Transverse colon (tissue), 4 donors: ENCODE data around the gene MED17. TPM values are rescaled to one million over a fixed set of nuclear protein-coding genes. Genes with fewer than 3 reads are reported as not detected.

Source experiments
- DNase-seq: peaks from one replicate; pipeline ENCODE4 v3.0.0-alpha.2; 2019
- H3K27ac ChIP-seq, 4 donors: fragments of 200-600 bp; sonication (generic); 2 replicates each; pipeline ENCODE4 v1.5.1; 2016 to 2018; ENCODE audit warnings: inconsistent platforms in 4 of 4
- H3K27me3 ChIP-seq: fragments of 200-600 bp; sonication (generic); 2 replicates; pipeline ENCODE4 v1.5.1; 2017; ENCODE audit warnings: inconsistent platforms
- H3K36me3 ChIP-seq, 4 donors: fragments of 200-600 bp; sonication (generic); 2 replicates each; pipeline ENCODE4 v1.5.1; 2017 to 2019; ENCODE audit warnings: inconsistent platforms in 4 of 4
- H3K4me1 ChIP-seq, 4 donors: fragments of 200-600 bp; sonication (generic); 2 replicates each; pipeline ENCODE4 v1.5.1; 2017 to 2020; ENCODE audit warnings: inconsistent platforms in 4 of 4
- H3K4me3 ChIP-seq, 4 donors: fragments of 200-600 bp; sonication (generic); 1 replicate in 1 of 4; 2 replicates in 3 of 4; pipeline versions ENCODE4 v1.5.1 to v1.6.1; 2017 to 2019; ENCODE audit warnings: inconsistent platforms in 4 of 4
- H3K9me3 ChIP-seq, 2 donors: fragments of 200-600 bp; sonication (generic); 2 replicates each; pipeline ENCODE4 v1.5.1; 2017 to 2019; ENCODE audit warnings: inconsistent platforms in 2 of 2
- EP300 ChIP-seq: sonication (generic); formaldehyde crosslinking; IDR thresholded peaks from one replicate; pipeline ENCODE4 v1.6.1; 2017; ENCODE audit warnings: antibody characterized with exemption, low read depth
- POLR2A ChIP-seq: fragments of 450-650 bp; IDR thresholded peaks from one replicate; pipeline ENCODE4 v1.6.1; 2016; ENCODE audit warnings: antibody characterized with exemption, mild to moderate bottlenecking, moderate library complexity
- POLR2AphosphoS5 ChIP-seq, 3 donors: sonication (generic); formaldehyde crosslinking; IDR thresholded peaks; one replicate each; pipeline ENCODE4 v1.6.1; 2016; ENCODE audit warnings: antibody characterized with exemption in 3 of 3
- WGBS, 2 donors: methylation state at CpG; one replicate each; pipeline ENCODE4 v1.1.5; 2018; ENCODE audit warnings: low coverage in 1 of 2; 5-methylcytosine and 5-hydroxymethylcytosine counted together
- in situ Hi-C, 4 donors: fragments of 200-750 bp; cut with MboI; loops; one replicate each; pipeline versions ENCODE4 v1.15.0 to v1.15.1; 2017; ENCODE audit warnings: low sequenced_read_pairs in 3 of 4, low pct_ligation_motif_present in 1 of 4, low pct_unique_long_range_greater_than_20kb in 1 of 4
- intact Hi-C: fragments of 100-400 bp; cut with DNase I; formaldehyde crosslinking; loops from one replicate; pipeline ENCODE4 v1.15.1; 2023; ENCODE audit warnings: low total_unique reads
- total RNA-seq, 4 donors: library from RNA; depleted of rRNA; stranded (reverse); fragments of >200 nt; gene quantifications; one replicate each; pipeline ENCODE4 v1.1.0, GENCODE V29; 2016
- TF ChIP-seq, protein P1 (sequence below), 5 experiments: fragments of 200-600 bp in 3 of 5; fragments of 450-650 bp in 2 of 5; sonication (generic) in 3 of 5; IDR thresholded peaks; 1 replicate in 2 of 5; 2 replicates in 3 of 5; pipeline ENCODE4 v1.5.1; 2016 to 2017; ENCODE audit warnings: antibody characterized with exemption in 5 of 5, inconsistent platforms in 3 of 5, mild to moderate bottlenecking in 2 of 5, moderate library complexity in 1 of 5

The MED17 gene
- total RNA-seq, 4 donors from 2014 or later, result 17.1 to 29.1 (median 25.1) TPM

DNA sequence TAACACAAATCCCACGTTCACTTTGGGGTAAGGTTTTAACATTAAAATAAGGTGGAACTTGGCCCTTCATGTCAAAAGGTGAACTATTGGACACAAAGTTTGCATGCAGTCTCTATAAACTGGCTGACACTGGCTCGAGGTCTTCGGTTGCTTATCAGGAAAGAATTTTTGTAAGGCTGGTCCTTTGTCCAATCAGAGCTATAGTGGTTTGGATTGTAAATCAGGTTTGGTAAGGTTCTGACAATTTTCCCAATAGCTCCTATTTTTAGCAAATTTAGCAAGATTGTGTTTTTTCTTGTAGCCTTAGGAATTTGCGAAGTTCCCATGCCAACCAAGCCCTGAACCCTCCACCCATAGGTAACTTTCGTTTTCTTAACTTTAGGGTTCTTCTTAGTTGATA lies 17.6 kb upstream of the MED17 start:
- no peak overlapping the region for H3K27ac ChIP-seq
- no peaks in the 10 kb centered on the region for H3K27me3 ChIP-seq
- no peak for DNase-seq
- intact Hi-C loops, result no loop called here
- no peaks in the 10 kb centered on the region for H3K9me3 ChIP-seq
- 68 to 91% methylated on average over 4 to 5 of the region's 5 CpGs for WGBS, 2 donors
- in situ Hi-C loops, result no loop called here
- TF ChIP-seq POLR2A (no peak), POLR2AphosphoS5 (IDR thresholded peaks at IDR 0.05) (no peak), EP300 (no peak)
- TF ChIP-seq, protein P1, sequence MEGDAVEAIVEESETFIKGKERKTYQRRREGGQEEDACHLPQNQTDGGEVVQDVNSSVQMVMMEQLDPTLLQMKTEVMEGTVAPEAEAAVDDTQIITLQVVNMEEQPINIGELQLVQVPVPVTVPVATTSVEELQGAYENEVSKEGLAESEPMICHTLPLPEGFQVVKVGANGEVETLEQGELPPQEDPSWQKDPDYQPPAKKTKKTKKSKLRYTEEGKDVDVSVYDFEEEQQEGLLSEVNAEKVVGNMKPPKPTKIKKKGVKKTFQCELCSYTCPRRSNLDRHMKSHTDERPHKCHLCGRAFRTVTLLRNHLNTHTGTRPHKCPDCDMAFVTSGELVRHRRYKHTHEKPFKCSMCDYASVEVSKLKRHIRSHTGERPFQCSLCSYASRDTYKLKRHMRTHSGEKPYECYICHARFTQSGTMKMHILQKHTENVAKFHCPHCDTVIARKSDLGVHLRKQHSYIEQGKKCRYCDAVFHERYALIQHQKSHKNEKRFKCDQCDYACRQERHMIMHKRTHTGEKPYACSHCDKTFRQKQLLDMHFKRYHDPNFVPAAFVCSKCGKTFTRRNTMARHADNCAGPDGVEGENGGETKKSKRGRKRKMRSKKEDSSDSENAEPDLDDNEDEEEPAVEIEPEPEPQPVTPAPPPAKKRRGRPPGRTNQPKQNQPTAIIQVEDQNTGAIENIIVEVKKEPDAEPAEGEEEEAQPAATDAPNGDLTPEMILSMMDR (IDR thresholded peaks at IDR 0.05), result no peak
- peaks cover 0 to 15% (median 5%) of the 10 kb centered on the region in 4 donors for H3K36me3 ChIP-seq
- no peak overlapping the region for H3K4me3 ChIP-seq
- peaks cover 0 to 5% (median 0%) of the 10 kb centered on the region in 4 donors for H3K4me1 ChIP-seq

DNA sequence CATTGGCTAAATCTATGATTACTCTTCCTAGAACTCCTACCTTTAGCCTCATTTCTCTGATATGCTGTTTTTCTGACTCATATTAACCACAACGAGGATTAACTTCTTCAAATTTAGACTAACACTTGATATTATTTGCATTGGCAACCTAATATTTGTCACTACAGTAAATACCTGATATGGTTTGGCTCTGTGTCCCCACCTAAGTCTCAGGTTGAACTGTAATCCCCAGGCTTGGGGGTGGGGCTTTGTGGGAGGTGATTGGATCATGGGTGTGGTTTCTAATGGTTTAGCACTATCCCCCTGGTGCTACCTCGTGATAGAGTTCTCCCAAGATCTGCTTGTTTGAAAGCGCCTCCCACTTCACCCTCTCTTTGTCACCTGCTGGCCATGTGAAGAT lies 17.1 kb upstream of the MED17 start:
- Histone ChIP-seq H3K27me3 (no peaks in the 10 kb centered on the region), H3K36me3 (peaks cover 0 to 10% (median 2%) of the 10 kb centered on the region in 4 donors), H3K27ac (no peak overlapping the region), H3K4me1 (peaks cover 0 to 5% (median 0%) of the 10 kb centered on the region in 4 donors), H3K4me3 (no peak overlapping the region), H3K9me3 (no peaks in the 10 kb centered on the region)
- in situ Hi-C loops (no loop called here), intact Hi-C loops (no loop called here)
- 89 to 90% methylated on average over 1 to 3 of the region's 3 CpGs for WGBS, 2 donors
- TF ChIP-seq EP300, result no peak
- no peak for TF ChIP-seq POLR2A
- TF ChIP-seq, protein P1 (IDR thresholded peaks at IDR 0.05), result no peak
- no peak for TF ChIP-seq POLR2AphosphoS5 (IDR thresholded peaks at IDR 0.05)
- no peak for DNase-seq

DNA sequence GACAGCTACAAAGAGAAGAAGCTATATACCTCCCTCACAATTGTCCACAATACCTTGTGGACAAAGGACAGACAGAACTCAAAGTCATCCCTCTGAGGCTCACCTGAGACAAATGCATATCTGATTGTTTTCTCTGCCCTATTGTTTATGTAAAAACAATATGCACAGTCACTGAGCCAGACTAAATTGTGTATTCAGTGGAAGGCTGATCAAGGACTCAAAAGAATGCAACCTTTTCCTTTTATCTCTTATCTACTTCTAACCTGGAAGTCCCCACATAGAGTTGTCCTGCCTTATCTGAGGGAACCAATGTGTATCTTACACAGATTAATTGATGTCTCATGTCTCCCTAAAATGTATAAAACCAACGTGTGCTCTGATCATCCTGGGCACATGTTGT lies 13.9 kb upstream of the MED17 start:
- peaks cover 0 to 4% (median 0%) of the 10 kb centered on the region in 4 donors for H3K4me1 ChIP-seq
- DNase-seq, result no peak
- H3K4me3 ChIP-seq, result no peak overlapping the region
- WGBS, 2 donors, result 40 to 54% methylated on average over 1 of the region's 1 CpG
- intact Hi-C loops, result no loop called here
- in situ Hi-C loops, result no loop called here
- TF ChIP-seq POLR2AphosphoS5 (IDR thresholded peaks at IDR 0.05) (no peak), EP300 (no peak)
- H3K9me3 ChIP-seq, result no peaks in the 10 kb centered on the region
- H3K36me3 ChIP-seq, result no peaks in the 10 kb centered on the region
- H3K27ac ChIP-seq, result no peak overlapping the region
- no peaks in the 10 kb centered on the region for H3K27me3 ChIP-seq

DNA sequence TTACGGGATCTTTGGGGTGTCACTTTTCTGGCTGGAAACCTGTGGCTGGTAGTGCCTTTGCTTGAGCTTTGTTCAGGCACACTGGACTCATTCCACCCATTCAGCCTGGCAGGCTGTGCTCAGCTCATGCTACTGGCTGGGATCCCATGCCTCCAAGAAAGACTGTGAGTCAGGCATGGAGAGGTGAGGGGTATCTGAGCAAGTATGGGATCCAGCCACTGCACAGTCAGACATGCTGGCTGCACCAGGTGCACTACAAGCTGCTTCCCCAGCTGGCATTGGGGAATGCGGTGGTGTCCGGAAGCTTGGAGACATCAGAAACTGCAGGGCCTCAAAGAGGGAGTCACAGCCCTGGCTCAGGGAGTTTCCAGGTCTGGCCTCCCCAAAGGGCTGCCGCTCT lies 12.0 kb upstream of the MED17 start:
- TF ChIP-seq POLR2AphosphoS5 (IDR thresholded peaks at IDR 0.05) (no peak), EP300 (no peak), POLR2A (no peak)
- TF ChIP-seq, protein P1 (IDR thresholded peaks at IDR 0.05), result no peak
- Histone ChIP-seq H3K9me3 (no peaks in the 10 kb centered on the region), H3K4me3 (no peak overlapping the region), H3K4me1 (no peaks in the 10 kb centered on the region), H3K27ac (no peak overlapping the region), H3K36me3 (no peaks in the 10 kb centered on the region), H3K27me3 (no peaks in the 10 kb centered on the region)
- intact Hi-C loops (no loop called here), in situ Hi-C loops (no loop called here)
- no peak for DNase-seq
- WGBS, 2 donors, result 99% methylated on average over 4 of the region's 4 CpGs; no CpG with 5 or more reads in 1 of the 2 donors

DNA sequence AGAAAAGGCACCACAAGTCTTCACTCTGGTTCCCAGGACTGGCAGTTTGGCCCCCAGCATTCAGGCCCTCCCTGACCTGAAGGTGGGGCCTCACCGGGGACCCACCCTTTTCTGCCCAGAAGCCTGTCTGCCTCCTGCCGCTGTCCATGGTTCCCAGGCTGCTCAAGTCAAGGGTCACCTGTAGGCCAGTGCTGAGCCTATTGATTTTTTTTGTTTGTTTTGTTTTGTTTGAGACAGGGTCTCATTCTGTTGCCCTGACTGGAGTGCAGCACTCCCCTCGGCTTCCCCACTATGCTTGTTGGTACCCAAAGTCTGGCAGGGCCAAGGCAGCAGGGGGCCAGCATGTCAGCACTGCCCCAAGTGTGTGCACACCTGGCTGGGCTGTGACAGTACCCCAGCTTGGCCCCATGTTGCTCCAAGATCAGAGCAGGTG lies 11.0 kb upstream of the MED17 start:
- H3K4me3 ChIP-seq, result no peak overlapping the region
- no peaks in the 10 kb centered on the region for H3K27me3 ChIP-seq
- in situ Hi-C loops (no loop called here), intact Hi-C loops (no loop called here)
- no peak overlapping the region for H3K27ac ChIP-seq
- WGBS, 2 donors, result 94% methylated on average over 3 of the region's 3 CpGs; no CpG with 5 or more reads in 1 of the 2 donors
- H3K36me3 ChIP-seq, result no peaks in the 10 kb centered on the region
- H3K4me1 ChIP-seq, result no peaks in the 10 kb centered on the region
- DNase-seq, result no peak
- H3K9me3 ChIP-seq, result no peaks in the 10 kb centered on the region
- TF ChIP-seq POLR2AphosphoS5 (IDR thresholded peaks at IDR 0.05), result no peak
- TF ChIP-seq POLR2A, result no peak
- TF ChIP-seq EP300, result no peak
- TF ChIP-seq, protein P1 (IDR thresholded peaks at IDR 0.05), result no peak
